Parathyroid adenoma (tissue), 2 donors: ENCODE results near the gene DAPK1.
A peak's percentile ranks its signal among the peaks of the same experiment; 100 is the strongest.

ENCODE experiments used
- H2AFZ ChIP-seq: fragments of 300-600 bp; sonication (generic); one replicate; pipeline ENCODE4 v1.7.0; 2017; ENCODE audit warnings: antibody characterized with exemption, mild to moderate bottlenecking
- H3K27ac ChIP-seq: fragments of 300-600 bp; sonication (generic); one replicate; pipeline ENCODE4 v1.7.0; 2017
- H3K27me3 ChIP-seq: fragments of 300-600 bp; sonication (generic); one replicate; pipeline ENCODE4 v1.7.0; 2017; ENCODE audit warnings: low read length; ENCODE audit not compliant: control insufficient read depth, insufficient read depth
- H3K36me3 ChIP-seq: fragments of 300-600 bp; sonication (generic); one replicate; pipeline ENCODE4 v1.7.0; 2017; ENCODE audit warnings: low read length; ENCODE audit not compliant: control insufficient read depth, insufficient read depth
- H3K4me1 ChIP-seq: fragments of 300-600 bp; sonication (generic); one replicate; pipeline ENCODE4 v1.7.0; 2017; ENCODE audit warnings: control low read depth
- H3K4me2 ChIP-seq: fragments of 300-600 bp; sonication (generic); one replicate; pipeline ENCODE4 v1.7.0; 2017; ENCODE audit warnings: low read length
- H3K4me3 ChIP-seq: fragments of 300-600 bp; sonication (generic); one replicate; pipeline ENCODE4 v1.7.0; 2017; ENCODE audit warnings: low read depth, low read length
- H3K79me2 ChIP-seq: fragments of 300-600 bp; sonication (generic); one replicate; pipeline ENCODE4 v1.7.0; 2017; ENCODE audit warnings: control low read depth
- H3K9ac ChIP-seq: fragments of 300-600 bp; sonication (generic); one replicate; pipeline ENCODE4 v1.7.0; 2017; ENCODE audit warnings: mild to moderate bottlenecking
- H3K9me3 ChIP-seq: fragments of 300-600 bp; sonication (generic); one replicate; pipeline ENCODE4 v1.7.0; 2017; ENCODE audit warnings: low read length; ENCODE audit not compliant: control insufficient read depth
- TF ChIP-seq, protein P1 (sequence below): fragments of 300-600 bp; sonication (generic); IDR thresholded peaks from one replicate; pipeline ENCODE4 v1.7.0; 2017; ENCODE audit warnings: antibody characterized with exemption, mild to moderate bottlenecking
- donor health status: primary hyperparathyroidism.

Gene DAPK1

GRCh38 chr9:87569518-87569917 is 71.9 kb downstream of the DAPK1 start:
- TF ChIP-seq, protein P1, sequence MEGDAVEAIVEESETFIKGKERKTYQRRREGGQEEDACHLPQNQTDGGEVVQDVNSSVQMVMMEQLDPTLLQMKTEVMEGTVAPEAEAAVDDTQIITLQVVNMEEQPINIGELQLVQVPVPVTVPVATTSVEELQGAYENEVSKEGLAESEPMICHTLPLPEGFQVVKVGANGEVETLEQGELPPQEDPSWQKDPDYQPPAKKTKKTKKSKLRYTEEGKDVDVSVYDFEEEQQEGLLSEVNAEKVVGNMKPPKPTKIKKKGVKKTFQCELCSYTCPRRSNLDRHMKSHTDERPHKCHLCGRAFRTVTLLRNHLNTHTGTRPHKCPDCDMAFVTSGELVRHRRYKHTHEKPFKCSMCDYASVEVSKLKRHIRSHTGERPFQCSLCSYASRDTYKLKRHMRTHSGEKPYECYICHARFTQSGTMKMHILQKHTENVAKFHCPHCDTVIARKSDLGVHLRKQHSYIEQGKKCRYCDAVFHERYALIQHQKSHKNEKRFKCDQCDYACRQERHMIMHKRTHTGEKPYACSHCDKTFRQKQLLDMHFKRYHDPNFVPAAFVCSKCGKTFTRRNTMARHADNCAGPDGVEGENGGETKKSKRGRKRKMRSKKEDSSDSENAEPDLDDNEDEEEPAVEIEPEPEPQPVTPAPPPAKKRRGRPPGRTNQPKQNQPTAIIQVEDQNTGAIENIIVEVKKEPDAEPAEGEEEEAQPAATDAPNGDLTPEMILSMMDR: no peak
- Histone ChIP-seq H3K27me3 (no peaks in the 10 kb centered on the region), H3K4me1 (peaks cover 14% of the 10 kb centered on the region), H3K36me3 (no peaks in the 10 kb centered on the region), H3K4me2 (no peak overlapping the region), H3K9ac (no peak overlapping the region), H2AFZ (no peak overlapping the region), H3K9me3 (no peaks in the 10 kb centered on the region), H3K27ac (no peak overlapping the region), H3K4me3 (no peak overlapping the region), H3K79me2 (no peaks in the 10 kb centered on the region)

DNA sequence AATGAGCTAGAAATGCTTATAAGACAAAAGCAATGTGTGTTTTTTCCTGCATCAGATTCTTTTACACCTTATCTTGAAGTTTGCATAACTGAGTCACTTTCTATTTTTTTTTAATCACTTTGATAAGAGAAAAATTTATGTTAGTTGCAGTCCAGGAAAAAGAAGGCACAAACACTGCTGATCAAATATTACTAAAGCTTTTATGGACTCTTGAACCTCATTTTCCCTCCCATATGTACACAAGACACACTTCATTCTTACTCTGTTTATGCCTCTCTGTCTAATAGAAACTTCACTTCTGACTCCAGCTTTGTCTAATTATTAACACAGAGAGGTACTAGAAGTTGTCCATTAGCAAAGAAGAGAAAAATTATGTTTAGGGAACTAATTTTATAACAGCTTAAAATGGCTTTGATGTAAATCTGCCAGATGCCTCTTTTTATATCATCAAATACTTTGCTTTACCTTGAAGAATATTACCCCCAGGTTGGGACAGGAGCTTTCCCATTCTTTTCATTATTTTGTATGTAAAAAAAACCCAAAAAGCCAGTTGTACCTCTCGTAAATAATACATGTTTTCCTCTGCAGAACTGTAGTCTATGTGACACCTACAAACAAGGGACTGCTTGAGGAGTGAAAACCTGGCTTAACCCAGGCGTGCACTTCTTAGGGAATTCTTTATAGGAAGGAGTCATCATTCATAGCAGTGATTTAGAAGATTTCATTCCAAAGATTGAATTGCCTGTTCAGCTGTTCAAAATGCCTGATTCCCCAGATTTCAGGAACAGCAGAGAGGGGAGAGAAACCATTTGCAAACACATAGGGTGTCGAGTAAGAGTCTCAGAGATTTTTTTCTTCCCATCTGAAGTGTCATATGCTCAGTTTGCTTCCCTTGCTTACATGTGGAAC is 72.6 kb downstream of the DAPK1 start:
- TF ChIP-seq, protein P1: no peak
- H3K4me2 ChIP-seq: peak overlapping the region; percentile 31
- H3K4me3 ChIP-seq: peak overlapping the region; percentile 18
- no peaks in the 10 kb centered on the region for H3K79me2 ChIP-seq
- no peaks in the 10 kb centered on the region for H3K9me3 ChIP-seq
- no peaks in the 10 kb centered on the region for H3K27me3 ChIP-seq
- H3K36me3 ChIP-seq: no peaks in the 10 kb centered on the region
- H2AFZ ChIP-seq: no peak overlapping the region
- H3K9ac ChIP-seq: no peak overlapping the region
- peak overlapping the region; percentile 17 for H3K27ac ChIP-seq
- peaks cover 14% of the 10 kb centered on the region for H3K4me1 ChIP-seq

DNA sequence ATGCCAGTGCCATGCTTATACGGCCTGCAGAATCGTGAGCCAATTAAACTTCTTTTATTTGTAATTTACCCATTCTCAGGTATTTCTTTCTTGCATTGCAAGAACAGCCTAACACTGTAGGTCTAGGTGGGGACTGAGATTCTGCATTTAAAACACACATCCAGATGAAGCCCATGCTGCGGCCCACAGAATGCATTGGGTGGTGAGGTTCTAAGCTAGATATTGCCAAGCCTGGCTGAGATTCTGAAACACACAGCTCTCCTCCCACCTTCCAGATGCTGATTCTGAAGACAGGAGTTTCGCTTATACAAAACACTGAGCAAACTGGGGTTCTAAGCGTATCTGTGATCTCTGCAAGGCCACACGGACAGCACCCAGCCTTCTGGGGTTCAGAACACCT is 75.1 kb downstream of the DAPK1 start:
- Histone ChIP-seq H3K4me1 (peaks cover 14% of the 10 kb centered on the region), H2AFZ (no peak overlapping the region), H3K9me3 (no peaks in the 10 kb centered on the region), H3K79me2 (no peaks in the 10 kb centered on the region), H3K4me3 (no peak overlapping the region), H3K9ac (no peak overlapping the region), H3K4me2 (no peak overlapping the region), H3K36me3 (no peaks in the 10 kb centered on the region), H3K27ac (no peak overlapping the region), H3K27me3 (no peaks in the 10 kb centered on the region)
- TF ChIP-seq, protein P1: no peak

DNA sequence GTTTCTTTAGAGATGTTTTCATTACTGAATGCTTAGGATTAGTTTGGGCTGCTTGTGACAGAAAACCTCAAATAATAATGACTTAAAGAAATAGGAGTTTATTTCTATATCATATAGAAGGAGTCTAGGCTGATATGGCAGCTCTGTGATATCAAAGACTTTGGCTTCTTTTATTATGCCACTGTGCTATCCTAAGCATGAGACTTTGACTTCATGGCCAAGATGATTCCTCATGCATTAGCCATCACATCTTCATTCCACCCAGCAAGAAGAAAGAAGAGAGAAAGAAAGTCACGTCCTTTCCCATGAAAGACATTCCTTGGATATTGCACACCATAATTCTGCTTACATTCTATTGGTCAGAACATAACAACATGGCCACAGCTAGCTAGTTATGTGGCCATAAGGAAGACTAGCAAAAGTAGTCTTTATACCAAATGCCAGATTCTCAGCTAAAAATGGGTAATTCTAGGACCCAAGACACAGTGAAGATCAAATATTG is 76.2 kb downstream of the DAPK1 start:
- H3K9me3 ChIP-seq: no peaks in the 10 kb centered on the region
- no peaks in the 10 kb centered on the region for H3K36me3 ChIP-seq
- no peaks in the 10 kb centered on the region for H3K27me3 ChIP-seq
- no peak overlapping the region for H2AFZ ChIP-seq
- no peaks in the 10 kb centered on the region for H3K79me2 ChIP-seq
- no peak overlapping the region for H3K4me2 ChIP-seq
- H3K4me1 ChIP-seq: peaks cover 16% of the 10 kb centered on the region
- TF ChIP-seq, protein P1: no peak
- H3K9ac ChIP-seq: no peak overlapping the region
- no peak overlapping the region for H3K4me3 ChIP-seq
- no peak overlapping the region for H3K27ac ChIP-seq

DNA sequence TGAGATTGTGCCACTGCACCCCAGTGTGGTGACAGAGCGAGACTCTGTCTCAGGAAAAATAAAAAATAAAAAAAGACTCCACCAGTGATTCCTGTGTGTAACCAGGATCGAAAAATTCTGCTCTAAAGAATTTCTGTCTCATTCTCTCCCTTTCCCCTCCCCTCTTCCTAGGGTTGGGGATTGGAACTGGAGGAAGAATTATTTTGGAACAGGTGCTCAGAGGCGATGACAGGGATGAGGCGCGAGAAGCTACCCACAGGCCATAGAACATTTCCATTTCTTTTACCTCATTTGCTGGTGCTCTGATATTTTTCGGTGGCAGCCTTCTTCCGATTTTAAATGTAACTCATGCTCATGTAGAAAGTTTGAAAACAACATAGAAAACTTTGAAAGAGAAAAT is 80.1 kb downstream of the DAPK1 start:
- no peaks in the 10 kb centered on the region for H3K27me3 ChIP-seq
- no peak overlapping the region for H3K4me2 ChIP-seq
- H3K9me3 ChIP-seq: no peaks in the 10 kb centered on the region
- TF ChIP-seq, protein P1: no peak
- no peak overlapping the region for H3K4me3 ChIP-seq
- no peak overlapping the region for H3K27ac ChIP-seq
- H2AFZ ChIP-seq: no peak overlapping the region
- H3K79me2 ChIP-seq: no peaks in the 10 kb centered on the region
- no peak overlapping the region for H3K9ac ChIP-seq
- no peaks in the 10 kb centered on the region for H3K36me3 ChIP-seq
- peaks cover 15% of the 10 kb centered on the region for H3K4me1 ChIP-seq
